ENCODE data around the gene ZNF837. TPM values are rescaled to one million over a fixed set of nuclear protein-coding genes. Genes with fewer than 3 reads are reported as not detected.

ZNF837 gene
- polyA plus RNA-seq, 1 donor (not counting 4 experiments of a cell fraction or from before 2014, with no cell fraction given), result 0.29 TPM

DNA sequence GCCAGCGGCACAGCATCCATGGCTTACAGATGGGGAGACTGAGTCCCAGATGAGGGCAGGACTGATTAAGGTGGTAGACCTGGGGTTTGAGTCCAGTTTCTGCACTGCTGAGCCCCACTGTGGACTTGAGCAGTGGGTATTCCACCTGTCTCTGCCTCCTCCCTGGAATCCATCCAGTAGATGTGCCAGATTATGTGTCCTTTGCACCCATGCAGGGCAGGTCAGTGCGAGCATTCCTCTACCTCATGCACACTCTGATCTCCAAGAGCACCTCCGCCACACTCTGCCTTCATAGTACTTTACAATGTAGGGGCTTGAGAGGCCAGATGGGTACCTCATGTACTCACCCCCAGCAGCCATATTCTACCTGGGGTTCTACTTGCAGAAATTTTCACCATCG, 44.0 kb downstream of the ZNF837 start:
- H3K36me3 ChIP-seq (ENCODE audit: control insufficient read depth in 2 of 2, extremely low read depth in 1 of 2, insufficient read depth in 2 of 2, low read length in 2 of 2), result peaks cover 12 to 18% of the 10 kb centered on the region in 2 experiments
- dilution Hi-C loops (cut with MboI; ENCODE audit: extremely low pct_ligation_motif_present, low sequenced_read_pairs), result no loop called here

DNA sequence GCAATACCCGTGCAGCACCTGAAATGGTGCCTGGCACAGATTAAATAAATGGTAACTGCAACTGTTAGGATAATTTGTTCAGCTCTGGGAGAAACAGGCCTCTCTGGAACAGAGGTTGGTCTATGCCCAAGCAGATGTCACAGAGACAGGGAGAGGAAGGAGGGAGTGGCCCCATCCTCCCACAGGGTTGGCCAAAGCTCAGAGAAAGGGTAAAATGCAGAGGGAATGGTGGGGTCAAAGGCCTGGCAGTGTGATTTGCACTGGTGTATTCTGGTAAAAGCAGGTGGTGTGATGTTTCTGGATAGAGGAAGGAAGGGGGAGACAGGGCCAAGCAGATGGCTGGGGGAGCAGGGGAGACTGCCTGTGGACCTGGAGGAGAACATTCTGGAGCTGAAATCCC, 44.6 kb downstream of the ZNF837 start:
- no peak overlapping the region for H3K9ac ChIP-seq (ENCODE audit: control insufficient read depth, extremely low read depth, insufficient read depth, low read length)
- FAIRE-seq, result no peak
- no peaks in the 10 kb centered on the region for H3K9me1 ChIP-seq (ENCODE audit: control insufficient read depth, extremely low read depth, insufficient read depth, low read length)
- H3K79me2 ChIP-seq (ENCODE audit: control insufficient read depth, insufficient read depth, low read length), result no peaks in the 10 kb centered on the region
- no peak for TF ChIP-seq EZH2 (IDR thresholded peaks at IDR 0.05; ENCODE audit: low read length)
- TF ChIP-seq, protein P1, sequence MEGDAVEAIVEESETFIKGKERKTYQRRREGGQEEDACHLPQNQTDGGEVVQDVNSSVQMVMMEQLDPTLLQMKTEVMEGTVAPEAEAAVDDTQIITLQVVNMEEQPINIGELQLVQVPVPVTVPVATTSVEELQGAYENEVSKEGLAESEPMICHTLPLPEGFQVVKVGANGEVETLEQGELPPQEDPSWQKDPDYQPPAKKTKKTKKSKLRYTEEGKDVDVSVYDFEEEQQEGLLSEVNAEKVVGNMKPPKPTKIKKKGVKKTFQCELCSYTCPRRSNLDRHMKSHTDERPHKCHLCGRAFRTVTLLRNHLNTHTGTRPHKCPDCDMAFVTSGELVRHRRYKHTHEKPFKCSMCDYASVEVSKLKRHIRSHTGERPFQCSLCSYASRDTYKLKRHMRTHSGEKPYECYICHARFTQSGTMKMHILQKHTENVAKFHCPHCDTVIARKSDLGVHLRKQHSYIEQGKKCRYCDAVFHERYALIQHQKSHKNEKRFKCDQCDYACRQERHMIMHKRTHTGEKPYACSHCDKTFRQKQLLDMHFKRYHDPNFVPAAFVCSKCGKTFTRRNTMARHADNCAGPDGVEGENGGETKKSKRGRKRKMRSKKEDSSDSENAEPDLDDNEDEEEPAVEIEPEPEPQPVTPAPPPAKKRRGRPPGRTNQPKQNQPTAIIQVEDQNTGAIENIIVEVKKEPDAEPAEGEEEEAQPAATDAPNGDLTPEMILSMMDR (optimal IDR thresholded peaks at IDR 0.05 in 1 of 3, IDR thresholded peaks at IDR 0.05 in 1 of 3, conservative IDR thresholded peaks at IDR 0.05 in 1 of 3; ENCODE audit: extremely low read depth in 1 of 3, insufficient read depth in 2 of 3, low read length in 3 of 3), result no peak
- H3K27ac ChIP-seq (ENCODE audit: control insufficient read depth, insufficient read depth, low read length), result no peak overlapping the region
- H2AFZ ChIP-seq (ENCODE audit: control insufficient read depth, low read length), result no peak overlapping the region
- H3K4me1 ChIP-seq (ENCODE audit: control insufficient read depth, extremely low read depth, insufficient read depth, low read length), result no peaks in the 10 kb centered on the region
- H3K9me3 ChIP-seq (ENCODE audit: control insufficient read depth, low read depth, low read length), result peaks cover 9% of the 10 kb centered on the region
- no peak overlapping the region for H3K4me3 ChIP-seq (ENCODE audit: control insufficient read depth in 2 of 3, extremely low read depth in 1 of 3, insufficient read depth in 2 of 3, low read depth in 1 of 3, low read length in 3 of 3)
- no peaks in the 10 kb centered on the region for H3K27me3 ChIP-seq (ENCODE audit: control insufficient read depth, extremely low read depth, insufficient read depth, low read length)
- no peak overlapping the region for H3K4me2 ChIP-seq (ENCODE audit: control insufficient read depth, extremely low read depth, insufficient read depth, low read depth, low read length)
- no peak for DNase-seq (ENCODE audit: low read depth, low spot score)
- H3K36me3 ChIP-seq (ENCODE audit: control insufficient read depth in 2 of 2, extremely low read depth in 1 of 2, insufficient read depth in 2 of 2, low read length in 2 of 2), result peaks cover 12 to 18% of the 10 kb centered on the region in 2 experiments
- dilution Hi-C loops (cut with MboI; ENCODE audit: extremely low pct_ligation_motif_present, low sequenced_read_pairs), result no loop called here
- no peaks in the 10 kb centered on the region for H4K20me1 ChIP-seq (ENCODE audit: control insufficient read depth, extremely low read depth, insufficient read depth, low read length)

More for the DNA sequence above, 44.0 kb downstream of the ZNF837 start:
- Histone ChIP-seq H3K9me3 (ENCODE audit: control insufficient read depth, low read depth, low read length) (peaks cover 9% of the 10 kb centered on the region), H3K27ac (ENCODE audit: control insufficient read depth, insufficient read depth, low read length) (no peak overlapping the region), H3K4me1 (ENCODE audit: control insufficient read depth, extremely low read depth, insufficient read depth, low read length) (no peaks in the 10 kb centered on the region), H3K79me2 (ENCODE audit: control insufficient read depth, insufficient read depth, low read length) (no peaks in the 10 kb centered on the region), H3K4me3 (ENCODE audit: control insufficient read depth in 2 of 3, extremely low read depth in 1 of 3, insufficient read depth in 2 of 3, low read depth in 1 of 3, low read length in 3 of 3) (no peak overlapping the region), H3K9me1 (ENCODE audit: control insufficient read depth, extremely low read depth, insufficient read depth, low read length) (no peaks in the 10 kb centered on the region), H2AFZ (ENCODE audit: control insufficient read depth, low read length) (no peak overlapping the region), H3K4me2 (ENCODE audit: control insufficient read depth, extremely low read depth, insufficient read depth, low read depth, low read length) (no peak overlapping the region), H3K9ac (ENCODE audit: control insufficient read depth, extremely low read depth, insufficient read depth, low read length) (no peak overlapping the region), H4K20me1 (ENCODE audit: control insufficient read depth, extremely low read depth, insufficient read depth, low read length) (no peaks in the 10 kb centered on the region), H3K27me3 (ENCODE audit: control insufficient read depth, extremely low read depth, insufficient read depth, low read length) (no peaks in the 10 kb centered on the region)
- TF ChIP-seq, protein P1 (optimal IDR thresholded peaks at IDR 0.05 in 1 of 3, IDR thresholded peaks at IDR 0.05 in 1 of 3, conservative IDR thresholded peaks at IDR 0.05 in 1 of 3; ENCODE audit: extremely low read depth in 1 of 3, insufficient read depth in 2 of 3, low read length in 3 of 3), result no peak
- TF ChIP-seq EZH2 (IDR thresholded peaks at IDR 0.05; ENCODE audit: low read length), result no peak
- DNase-seq (ENCODE audit: low read depth, low spot score) (no peak), FAIRE-seq (no peak)
